ENCODE results near the gene NAGK. TPM values are rescaled to one million over a fixed set of nuclear protein-coding genes. Genes with fewer than 3 reads are reported as not detected.
A peak's percentile ranks its signal among the peaks of the same experiment; 100 is the strongest.

Gene NAGK
- total RNA-seq, 3 donors from 2014 or later (not counting 1 experiment from before 2014, with no cell fraction given): 67.3 to 93.6 (median 74.9) TPM

DNA sequence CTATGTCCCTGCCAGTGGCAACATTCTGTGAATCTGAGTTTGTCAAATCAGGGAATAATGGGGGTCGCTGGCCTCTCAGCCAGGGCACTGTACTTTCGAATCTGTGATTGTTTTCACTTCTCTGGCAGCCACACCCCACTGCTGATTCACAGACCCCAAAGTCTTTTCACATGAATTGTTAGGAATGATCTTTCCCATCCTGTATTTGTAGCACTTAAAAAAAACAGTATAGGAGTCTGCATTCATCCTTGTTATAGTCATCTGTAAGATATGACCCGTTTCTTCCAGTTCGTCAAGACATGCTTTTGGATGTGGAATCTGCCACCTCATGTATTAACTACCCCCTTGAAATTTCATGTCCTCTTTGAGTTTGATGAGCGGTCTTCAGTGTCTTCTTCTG is 928 bp downstream of the NAGK start:
- peaks cover 64% of the 10 kb centered on the region in 2 donors for H3K4me1 Mint-ChIP-seq
- intact Hi-C loops (cut with micrococcal nuclease): loop anchor here (5.0 kb wide), 1 partner anchor 263 kb away; the partner anchor contains the start of gene ZNF638
- H3K4me1 ChIP-seq (ENCODE audit: control insufficient read depth, insufficient read depth, low read length): peaks cover 54% of the 10 kb centered on the region

DNA sequence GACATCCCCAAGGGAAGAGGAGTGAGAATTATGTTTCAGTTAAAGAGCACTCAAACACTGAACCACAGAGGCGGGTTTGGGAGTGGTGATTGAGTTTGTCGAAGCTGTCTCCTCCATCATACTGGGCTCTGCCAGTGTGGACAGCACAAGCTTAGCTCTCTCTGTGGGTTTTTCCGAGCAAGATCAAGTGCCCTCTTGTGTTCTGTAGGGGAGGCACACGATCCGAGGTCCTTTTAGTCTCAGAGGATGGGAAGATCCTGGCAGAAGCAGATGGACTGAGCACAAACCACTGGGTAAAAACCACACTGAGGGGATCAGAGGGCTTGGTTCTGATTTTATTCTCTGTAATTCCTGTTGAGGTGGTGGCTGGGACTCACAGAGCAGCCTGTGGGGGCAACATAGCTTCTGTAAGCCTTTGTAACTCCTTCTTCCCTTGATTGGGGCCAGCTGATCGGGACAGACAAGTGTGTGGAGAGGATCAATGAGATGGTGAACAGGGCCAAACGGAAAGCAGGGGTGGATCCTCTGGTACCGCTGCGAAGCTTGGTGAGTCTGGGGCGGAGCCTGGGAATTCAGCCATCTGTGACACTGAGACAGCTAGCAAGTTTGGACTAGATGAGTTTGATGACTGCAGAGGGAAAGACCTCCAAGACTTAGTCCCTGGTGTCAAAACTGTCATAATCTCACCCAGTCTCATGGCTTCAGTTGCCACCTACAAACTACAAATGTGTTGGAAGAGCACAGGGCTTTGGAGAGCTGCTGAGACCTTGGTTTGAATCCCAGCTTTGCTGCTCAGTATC is 2.0 kb downstream of the NAGK start:
- no peak for DNase-seq
- H3K27ac Mint-ChIP-seq: peak overlapping the region; percentile 98 to 99
- H3K9me3 Mint-ChIP-seq: no peaks in the 10 kb centered on the region
- H3K36me3 Mint-ChIP-seq: no peaks in the 10 kb centered on the region
- WGBS (ENCODE audit: insufficient coverage): 67% methylated on average over 10 of the region's 10 CpGs
- peaks cover 64 to 65% of the 10 kb centered on the region in 2 donors for H3K4me1 Mint-ChIP-seq
- H3K27me3 ChIP-seq (ENCODE audit: control insufficient read depth, insufficient read depth, low read length): no peaks in the 10 kb centered on the region
- no peaks in the 10 kb centered on the region for H3K27me3 Mint-ChIP-seq (ENCODE audit: low read depth in 2 of 2)
- H3K4me1 ChIP-seq (ENCODE audit: control insufficient read depth, insufficient read depth, low read length): peaks cover 54% of the 10 kb centered on the region
- intact Hi-C loops (cut with micrococcal nuclease): loop anchor here (2.0 kb wide), 1 partner anchor 60 kb away; the partner anchor contains the start of genes MCEE and MPHOSPH10
- TF ChIP-seq, protein P1, sequence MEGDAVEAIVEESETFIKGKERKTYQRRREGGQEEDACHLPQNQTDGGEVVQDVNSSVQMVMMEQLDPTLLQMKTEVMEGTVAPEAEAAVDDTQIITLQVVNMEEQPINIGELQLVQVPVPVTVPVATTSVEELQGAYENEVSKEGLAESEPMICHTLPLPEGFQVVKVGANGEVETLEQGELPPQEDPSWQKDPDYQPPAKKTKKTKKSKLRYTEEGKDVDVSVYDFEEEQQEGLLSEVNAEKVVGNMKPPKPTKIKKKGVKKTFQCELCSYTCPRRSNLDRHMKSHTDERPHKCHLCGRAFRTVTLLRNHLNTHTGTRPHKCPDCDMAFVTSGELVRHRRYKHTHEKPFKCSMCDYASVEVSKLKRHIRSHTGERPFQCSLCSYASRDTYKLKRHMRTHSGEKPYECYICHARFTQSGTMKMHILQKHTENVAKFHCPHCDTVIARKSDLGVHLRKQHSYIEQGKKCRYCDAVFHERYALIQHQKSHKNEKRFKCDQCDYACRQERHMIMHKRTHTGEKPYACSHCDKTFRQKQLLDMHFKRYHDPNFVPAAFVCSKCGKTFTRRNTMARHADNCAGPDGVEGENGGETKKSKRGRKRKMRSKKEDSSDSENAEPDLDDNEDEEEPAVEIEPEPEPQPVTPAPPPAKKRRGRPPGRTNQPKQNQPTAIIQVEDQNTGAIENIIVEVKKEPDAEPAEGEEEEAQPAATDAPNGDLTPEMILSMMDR (IDR thresholded peaks at IDR 0.05): no peak
- H3K4me3 Mint-ChIP-seq: peak overlapping the region; percentile 72
- no peaks in the 10 kb centered on the region for H3K9me3 ChIP-seq (ENCODE audit: control insufficient read depth, insufficient read depth, low read length)
- ATAC-seq: no peak
- H3K27ac ChIP-seq (ENCODE audit: low read length): peak overlapping the region; percentile 78
- H3K36me3 ChIP-seq (ENCODE audit: control insufficient read depth, insufficient read depth, low read length): peaks cover 17% of the 10 kb centered on the region
- no peak overlapping the region for H3K4me3 ChIP-seq (ENCODE audit: low read length)

More for the DNA sequence above, 928 bp downstream of the NAGK start:
- no peaks in the 10 kb centered on the region for H3K9me3 ChIP-seq (ENCODE audit: control insufficient read depth, insufficient read depth, low read length)
- peak overlapping the region; percentile 98 to 99 for H3K27ac Mint-ChIP-seq
- peaks cover 13% of the 10 kb centered on the region for H3K36me3 ChIP-seq (ENCODE audit: control insufficient read depth, insufficient read depth, low read length)
- 68% methylated on average over 5 of the region's 5 CpGs for WGBS (ENCODE audit: insufficient coverage)
- no peak overlapping the region for H3K27ac ChIP-seq (ENCODE audit: low read length)
- peaks cover 0 to 5% of the 10 kb centered on the region in 2 donors for H3K27me3 Mint-ChIP-seq (ENCODE audit: low read depth in 2 of 2)
- DNase-seq (no peak), ATAC-seq (no peak)
- peak overlapping the region; percentile 80 for H3K4me3 ChIP-seq (ENCODE audit: low read length)
- no peaks in the 10 kb centered on the region for H3K9me3 Mint-ChIP-seq
- peak overlapping the region; percentile 97 for H3K4me3 Mint-ChIP-seq
- H3K36me3 Mint-ChIP-seq: no peaks in the 10 kb centered on the region
- no peaks in the 10 kb centered on the region for H3K27me3 ChIP-seq (ENCODE audit: control insufficient read depth, insufficient read depth, low read length)
- TF ChIP-seq, protein P1 (IDR thresholded peaks at IDR 0.05): no peak

DNA sequence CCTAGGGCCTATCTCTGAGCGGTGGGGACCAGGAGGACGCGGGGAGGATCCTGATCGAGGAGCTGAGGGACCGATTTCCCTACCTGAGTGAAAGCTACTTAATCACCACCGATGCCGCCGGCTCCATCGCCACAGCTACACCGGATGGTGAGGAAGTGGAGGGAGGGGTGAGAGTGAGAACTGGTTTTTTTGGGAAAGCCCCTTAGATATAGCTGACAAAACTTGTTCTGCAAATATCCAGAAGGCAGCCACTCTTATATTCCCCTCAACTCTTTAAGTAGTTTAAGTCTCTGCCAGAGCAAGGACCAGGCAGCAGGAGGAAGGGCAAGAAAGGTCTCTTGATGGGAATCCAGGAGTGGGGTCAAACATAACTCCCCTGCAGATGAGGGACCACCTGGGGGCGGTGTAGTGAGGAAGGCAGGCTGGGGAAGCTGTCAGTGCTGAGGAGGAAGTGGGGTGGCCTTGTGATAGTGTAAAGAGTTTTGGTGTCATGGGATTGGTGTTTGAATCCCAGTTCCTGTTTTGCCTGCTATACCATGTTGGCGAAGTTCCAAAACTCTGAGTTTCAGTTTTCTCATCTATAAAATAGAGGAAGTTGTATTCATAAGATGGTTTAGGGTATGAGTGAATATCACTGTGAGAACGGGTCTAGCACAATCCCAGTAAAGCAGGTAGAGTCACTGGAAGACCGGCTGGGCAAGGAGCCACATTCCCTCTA is 3.4 kb downstream of the NAGK start:
- intact Hi-C loops (cut with micrococcal nuclease): loop anchor here (2.0 kb wide), 1 partner anchor 59 kb away; the partner anchor contains the start of genes MCEE and MPHOSPH10
- H3K36me3 Mint-ChIP-seq: no peaks in the 10 kb centered on the region
- peaks cover 64 to 65% of the 10 kb centered on the region in 2 donors for H3K4me1 Mint-ChIP-seq
- peak overlapping the region; percentile 72 for H3K4me3 Mint-ChIP-seq
- ATAC-seq: peak in 2 of 3 donors; percentile 6 to 33
- H3K27me3 Mint-ChIP-seq (ENCODE audit: low read depth in 2 of 2): no peaks in the 10 kb centered on the region
- Histone ChIP-seq H3K27me3 (ENCODE audit: control insufficient read depth, insufficient read depth, low read length) (no peaks in the 10 kb centered on the region), H3K36me3 (ENCODE audit: control insufficient read depth, insufficient read depth, low read length) (peaks cover 30% of the 10 kb centered on the region), H3K4me1 (ENCODE audit: control insufficient read depth, insufficient read depth, low read length) (peaks cover 54% of the 10 kb centered on the region), H3K9me3 (ENCODE audit: control insufficient read depth, insufficient read depth, low read length) (no peaks in the 10 kb centered on the region), H3K4me3 (ENCODE audit: low read length) (no peak overlapping the region), H3K27ac (ENCODE audit: low read length) (peak overlapping the region; percentile 78)
- DNase-seq: peak; percentile 25 to 83
- H3K27ac Mint-ChIP-seq: peak overlapping the region; percentile 98 to 99
- 19% methylated on average over 14 of the region's 14 CpGs for WGBS (ENCODE audit: insufficient coverage)
- TF ChIP-seq, protein P1 (IDR thresholded peaks at IDR 0.05): no peak
- H3K9me3 Mint-ChIP-seq: no peaks in the 10 kb centered on the region

All from natural killer cell (primary cell).